ACC112 (cell line): ENCODE data around the gene CCDC116.
"Not testable (repeated sequence)": the region's sequence is repeated elsewhere in the genome, so short reads cannot be mapped to it uniquely, and the experiment has no call there.

Source experiments
- H2AFZ ChIP-seq: fragments of 200-600 bp; sonication (generic); one replicate; pipeline ENCODE4 v1.6.0; 2017; ENCODE audit warnings: antibody characterized with exemption, low read length; ENCODE audit not compliant: unreplicated experiment
- H3K27ac ChIP-seq: fragments of 200-600 bp; sonication (generic); 2 replicates; pipeline ENCODE4 v1.5.1; 2014; ENCODE audit warnings: low read depth, mild to moderate bottlenecking, antibody characterized with exemption, low read length, moderate library complexity
- H3K27me3 ChIP-seq: fragments of 200-600 bp; sonication (generic); 2 replicates; pipeline ENCODE4 v1.6.1; 2014; ENCODE audit warnings: mild to moderate bottlenecking, antibody characterized with exemption, low read length, moderate library complexity, mixed read lengths; ENCODE audit not compliant: insufficient read depth
- H3K36me3 ChIP-seq: fragments of 200-600 bp; sonication (generic); 2 replicates; pipeline ENCODE4 v1.6.1; 2016; ENCODE audit warnings: mild to moderate bottlenecking, antibody characterized with exemption, low read length, moderate library complexity, mixed read lengths; ENCODE audit not compliant: insufficient read depth
- H3K4me1 ChIP-seq: fragments of 200-600 bp; sonication (generic); one replicate; pipeline ENCODE4 v1.6.1; 2016; ENCODE audit warnings: low read length, mixed read lengths; ENCODE audit not compliant: insufficient read depth, unreplicated experiment, control insufficient read depth
- H3K4me3 ChIP-seq: fragments of 200-600 bp; sonication (generic); 2 replicates; pipeline ENCODE4 v1.5.1; 2014; ENCODE audit warnings: mild to moderate bottlenecking, low read depth, low read length
- H3K79me2 ChIP-seq: fragments of 200-600 bp; sonication (generic); one replicate; pipeline ENCODE4 v1.6.0; 2016; ENCODE audit warnings: low read length; ENCODE audit not compliant: control insufficient read depth, unreplicated experiment, insufficient read depth

CCDC116 gene

GRCh38 chr22:21674638-21675245 lies 42.2 kb downstream of the CCDC116 start:
- Histone ChIP-seq H3K4me3 (no peak overlapping the region), H3K27me3 (no peaks in the 10 kb centered on the region), H2AFZ (no peak overlapping the region), H3K79me2 (no peaks in the 10 kb centered on the region), H3K36me3 (no peaks in the 10 kb centered on the region), H3K27ac (no peak overlapping the region), H3K4me1 (no peaks in the 10 kb centered on the region)

DNA sequence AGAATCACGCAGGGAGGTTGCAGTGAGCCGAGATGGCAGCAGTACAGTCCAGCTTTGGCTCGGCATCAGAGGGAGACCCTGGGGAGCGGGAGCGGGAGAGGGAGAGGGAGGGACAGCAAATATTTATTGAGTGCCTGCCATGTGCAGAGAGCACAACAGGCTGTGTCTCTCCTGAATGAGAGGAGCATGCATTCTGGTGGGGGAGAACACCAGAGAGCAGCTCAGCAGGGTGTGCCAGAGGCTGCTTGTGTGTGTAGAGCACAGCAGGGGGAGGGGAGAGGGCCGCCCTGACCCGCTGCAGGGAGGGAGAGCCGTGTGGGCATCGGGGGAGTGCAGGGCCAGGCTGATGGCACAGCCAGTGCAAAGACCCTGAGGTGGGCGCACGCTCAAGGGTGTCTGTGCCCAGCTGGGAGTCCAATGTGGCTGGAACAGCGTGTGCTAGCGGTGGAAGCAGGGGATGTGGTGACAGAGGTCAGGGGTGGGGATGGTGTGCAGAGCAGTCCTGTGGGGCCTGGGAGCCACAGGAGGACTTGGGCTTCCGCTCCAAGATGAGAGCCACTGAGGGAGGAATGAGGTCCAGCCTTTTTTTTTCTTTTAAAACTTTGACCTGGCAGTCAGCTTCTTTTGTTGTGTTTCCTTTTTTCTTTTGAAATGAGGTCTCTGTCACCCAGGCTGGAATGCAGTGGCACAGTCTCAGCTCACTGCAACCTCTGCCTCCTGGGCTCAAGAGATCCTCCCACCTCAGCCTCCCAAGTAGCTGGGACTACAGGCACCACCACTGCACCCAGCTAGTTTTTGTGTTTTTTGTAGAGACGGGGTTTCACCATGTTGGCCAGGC lies 45.3 kb downstream of the CCDC116 start:
- no peaks in the 10 kb centered on the region for H3K36me3 ChIP-seq
- no peaks in the 10 kb centered on the region for H3K4me1 ChIP-seq
- H3K4me3 ChIP-seq = no peak overlapping the region
- no peaks in the 10 kb centered on the region for H3K27me3 ChIP-seq
- H3K79me2 ChIP-seq = no peaks in the 10 kb centered on the region
- H3K27ac ChIP-seq = no peak overlapping the region
- H2AFZ ChIP-seq = no peak overlapping the region

DNA sequence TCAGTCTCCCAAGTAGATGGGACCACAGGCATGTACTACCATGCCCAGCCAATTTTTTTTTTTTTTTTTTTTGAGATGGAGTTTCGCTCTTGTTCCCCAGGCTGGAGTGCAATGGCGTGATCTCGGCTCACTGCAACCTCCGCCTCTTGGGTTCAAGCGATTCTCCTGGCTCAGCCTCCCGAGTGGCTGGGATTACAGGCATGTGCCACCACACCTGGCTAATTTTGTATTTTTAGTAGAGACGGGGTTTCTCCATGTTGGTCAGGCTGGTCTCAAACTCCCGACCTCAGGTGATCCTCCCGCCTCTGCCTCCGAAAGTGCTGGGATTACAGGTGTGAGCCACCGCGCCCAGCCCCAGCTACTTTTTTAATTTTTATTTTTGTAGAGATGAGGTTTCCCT lies 46.3 kb downstream of the CCDC116 start:
- H2AFZ ChIP-seq, H3K79me2 ChIP-seq, H3K4me1 ChIP-seq, H3K36me3 ChIP-seq, H3K4me3 ChIP-seq, H3K27me3 ChIP-seq, H3K27ac ChIP-seq: not testable (repeated sequence)

DNA sequence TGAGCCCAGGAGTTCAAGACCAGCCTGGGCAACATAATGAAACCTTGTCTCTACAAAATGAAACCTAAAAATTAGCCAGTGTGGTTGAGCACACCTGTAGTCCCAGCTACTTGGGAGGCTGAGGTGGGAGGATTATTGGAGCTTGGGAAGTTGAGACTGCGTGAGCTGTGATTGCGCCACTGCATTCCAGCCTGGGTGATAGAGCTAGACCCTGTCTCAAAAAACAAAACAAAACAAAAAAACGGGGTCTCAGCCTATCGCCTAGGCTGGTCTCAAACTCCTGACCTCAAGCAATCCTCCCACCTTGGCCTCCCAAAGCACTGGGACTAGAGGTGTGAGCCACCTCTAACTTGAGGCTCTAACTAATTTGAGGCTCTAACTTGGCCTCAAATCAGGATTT lies 46.8 kb downstream of the CCDC116 start:
- H3K36me3 ChIP-seq = no peaks in the 10 kb centered on the region
- no peaks in the 10 kb centered on the region for H3K27me3 ChIP-seq
- no peaks in the 10 kb centered on the region for H3K79me2 ChIP-seq
- H2AFZ ChIP-seq = no peak overlapping the region
- H3K4me3 ChIP-seq = no peak overlapping the region
- no peaks in the 10 kb centered on the region for H3K4me1 ChIP-seq
- H3K27ac ChIP-seq = no peak overlapping the region

DNA sequence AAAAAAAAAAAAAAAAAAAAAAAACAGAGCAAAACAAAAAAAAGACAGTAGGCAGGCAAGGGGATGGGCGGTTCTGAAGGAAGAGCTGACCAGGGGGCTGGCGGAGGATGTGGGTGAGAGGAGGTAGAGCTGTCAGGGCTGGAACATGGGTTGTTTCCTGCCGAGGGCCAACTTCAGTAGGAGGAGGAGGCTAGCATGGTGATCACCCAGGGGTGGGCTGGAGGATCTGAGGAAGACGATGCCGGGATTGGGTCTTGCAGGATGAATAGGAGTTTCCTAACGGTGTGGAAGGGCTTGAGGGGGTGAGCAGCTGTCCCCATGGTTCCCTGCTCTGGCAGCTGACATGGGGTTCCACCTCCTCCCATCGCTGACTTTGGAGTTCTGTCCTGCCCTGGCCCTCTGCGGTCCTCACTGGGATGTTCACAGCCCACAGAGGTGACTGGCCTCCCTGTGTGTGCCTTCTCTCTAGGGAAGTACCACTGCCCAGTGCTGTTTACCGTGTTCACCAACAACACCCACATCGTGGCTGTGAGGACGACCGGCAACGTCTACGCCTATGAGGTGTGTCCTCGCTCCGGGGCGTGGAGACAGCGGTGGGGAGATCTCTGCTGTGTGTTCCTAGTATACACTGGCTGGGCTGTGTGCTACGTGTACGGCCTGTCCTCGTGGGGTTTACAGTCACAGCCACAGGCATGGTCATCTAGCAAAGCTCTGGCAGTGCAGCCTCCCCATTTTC lies 48.4 kb downstream of the CCDC116 start:
- no peak overlapping the region for H2AFZ ChIP-seq
- no peaks in the 10 kb centered on the region for H3K27me3 ChIP-seq
- H3K36me3 ChIP-seq = no peaks in the 10 kb centered on the region
- no peak overlapping the region for H3K27ac ChIP-seq
- no peak overlapping the region for H3K4me3 ChIP-seq
- H3K4me1 ChIP-seq = no peaks in the 10 kb centered on the region
- no peaks in the 10 kb centered on the region for H3K79me2 ChIP-seq

GRCh38 chr22:21681566-21682370 lies 49.2 kb downstream of the CCDC116 start:
- Histone ChIP-seq H3K27me3 (no peaks in the 10 kb centered on the region), H3K36me3 (no peaks in the 10 kb centered on the region), H3K4me1 (no peaks in the 10 kb centered on the region), H3K4me3 (no peak overlapping the region), H2AFZ (no peak overlapping the region), H3K27ac (no peak overlapping the region), H3K79me2 (no peaks in the 10 kb centered on the region)

DNA sequence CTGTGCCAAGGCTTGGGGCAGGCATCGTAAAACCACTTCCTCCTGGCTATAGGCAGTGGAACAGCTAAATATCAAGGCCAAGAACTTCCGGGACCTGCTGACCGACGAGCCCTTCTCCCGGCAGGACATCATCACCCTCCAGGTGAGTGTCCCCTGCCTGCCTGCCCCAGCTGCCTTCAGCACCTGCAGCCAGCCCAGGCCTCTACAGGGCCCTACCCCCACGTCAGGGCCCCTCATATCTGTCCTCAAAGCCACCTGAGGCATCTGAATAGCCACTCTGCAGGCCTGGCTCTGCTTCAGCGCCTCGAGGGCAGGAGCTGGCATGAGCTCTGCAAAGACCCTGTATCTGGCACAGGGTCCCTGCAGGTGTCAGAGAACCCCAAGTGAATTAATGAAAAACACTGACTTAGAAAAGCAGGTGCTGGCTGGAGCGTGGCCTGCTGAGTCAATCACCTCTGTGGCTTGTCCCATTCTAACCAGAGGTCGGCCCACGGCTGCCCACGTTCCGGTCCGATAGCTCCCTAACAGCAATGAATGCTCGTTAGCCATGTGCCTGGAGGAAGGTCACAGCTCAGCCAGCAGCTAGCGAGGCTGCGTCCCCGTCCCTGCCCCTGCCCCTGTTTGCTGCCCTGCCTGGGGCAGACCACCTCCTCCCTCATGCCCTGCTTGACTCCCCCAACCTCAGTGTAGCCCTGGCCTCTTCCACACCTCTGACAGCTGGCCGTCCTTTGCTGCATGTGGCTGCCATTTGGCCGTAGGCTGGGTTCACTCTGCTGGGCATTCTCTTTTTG lies 50.0 kb downstream of the CCDC116 start:
- H3K79me2 ChIP-seq = no peaks in the 10 kb centered on the region
- H3K27me3 ChIP-seq = no peaks in the 10 kb centered on the region
- H3K36me3 ChIP-seq = no peaks in the 10 kb centered on the region
- no peak overlapping the region for H3K27ac ChIP-seq
- H3K4me1 ChIP-seq = no peaks in the 10 kb centered on the region
- H2AFZ ChIP-seq = no peak overlapping the region
- no peak overlapping the region for H3K4me3 ChIP-seq

DNA sequence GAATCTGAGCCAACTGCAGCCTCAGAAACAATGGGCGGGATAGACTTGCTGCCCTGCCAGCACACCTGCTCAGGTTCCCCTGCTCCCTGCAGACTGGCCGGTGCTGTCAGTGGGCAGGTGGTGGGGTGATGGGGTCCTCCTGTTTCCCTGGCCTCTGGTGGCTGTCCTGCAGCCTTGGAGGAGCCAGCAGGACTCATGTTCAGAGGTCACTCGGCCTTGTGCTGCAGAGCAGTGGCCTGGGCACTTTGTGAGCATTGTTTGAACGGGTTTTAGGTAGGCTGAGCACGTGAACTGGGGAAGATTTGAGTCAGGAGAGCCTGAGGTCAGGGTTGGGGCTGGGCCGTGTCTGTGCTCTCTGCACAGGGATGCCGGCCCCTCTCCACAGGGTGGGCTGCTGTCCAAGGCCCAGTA lies 50.8 kb downstream of the CCDC116 start:
- H3K27ac ChIP-seq = no peak overlapping the region
- no peaks in the 10 kb centered on the region for H3K79me2 ChIP-seq
- no peaks in the 10 kb centered on the region for H3K36me3 ChIP-seq

DNA sequence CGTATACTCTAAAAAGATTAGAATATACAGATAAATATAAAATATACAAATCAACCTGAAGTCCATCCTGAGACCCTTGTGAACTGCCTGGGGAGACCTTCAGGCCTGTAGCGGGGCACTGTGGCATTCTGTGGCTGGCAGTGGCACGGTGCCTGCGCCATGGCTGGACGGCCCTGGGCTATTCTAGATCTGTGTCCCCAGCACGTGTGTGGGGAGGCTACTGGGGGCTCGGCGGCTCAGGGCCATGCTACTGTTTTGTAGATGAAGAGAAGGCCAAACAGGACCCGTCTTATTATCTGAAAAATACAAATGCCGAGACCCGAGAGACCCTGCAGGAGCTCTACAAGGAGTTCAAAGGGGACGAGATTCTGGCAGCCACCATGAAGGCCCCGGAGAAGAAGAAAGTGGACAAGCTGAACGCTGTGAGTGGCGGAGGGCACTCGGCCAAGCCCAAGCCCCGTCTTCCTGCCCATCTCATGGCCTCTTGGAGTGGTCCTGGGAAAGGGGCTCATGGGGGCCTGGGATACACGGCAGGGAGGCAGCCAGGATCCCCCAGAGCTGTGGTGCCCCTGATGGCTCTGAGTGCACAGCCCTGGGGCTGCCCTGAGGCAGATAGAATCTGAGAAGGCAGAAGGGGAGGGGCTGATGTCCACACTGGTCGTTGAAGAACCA lies 52.1 kb downstream of the CCDC116 start:
- Histone ChIP-seq H3K79me2 (no peaks in the 10 kb centered on the region), H3K27me3 (no peaks in the 10 kb centered on the region), H3K27ac (no peak overlapping the region), H2AFZ (no peak overlapping the region), H3K4me3 (no peak overlapping the region), H3K4me1 (no peaks in the 10 kb centered on the region), H3K36me3 (no peaks in the 10 kb centered on the region)

More for the DNA sequence above, 50.8 kb downstream of the CCDC116 start:
- Histone ChIP-seq H2AFZ (no peak overlapping the region), H3K4me3 (no peak overlapping the region), H3K27me3 (no peaks in the 10 kb centered on the region), H3K4me1 (no peaks in the 10 kb centered on the region)
